ENCODE measurements around the gene FMNL1.

FMNL1 gene

DNA sequence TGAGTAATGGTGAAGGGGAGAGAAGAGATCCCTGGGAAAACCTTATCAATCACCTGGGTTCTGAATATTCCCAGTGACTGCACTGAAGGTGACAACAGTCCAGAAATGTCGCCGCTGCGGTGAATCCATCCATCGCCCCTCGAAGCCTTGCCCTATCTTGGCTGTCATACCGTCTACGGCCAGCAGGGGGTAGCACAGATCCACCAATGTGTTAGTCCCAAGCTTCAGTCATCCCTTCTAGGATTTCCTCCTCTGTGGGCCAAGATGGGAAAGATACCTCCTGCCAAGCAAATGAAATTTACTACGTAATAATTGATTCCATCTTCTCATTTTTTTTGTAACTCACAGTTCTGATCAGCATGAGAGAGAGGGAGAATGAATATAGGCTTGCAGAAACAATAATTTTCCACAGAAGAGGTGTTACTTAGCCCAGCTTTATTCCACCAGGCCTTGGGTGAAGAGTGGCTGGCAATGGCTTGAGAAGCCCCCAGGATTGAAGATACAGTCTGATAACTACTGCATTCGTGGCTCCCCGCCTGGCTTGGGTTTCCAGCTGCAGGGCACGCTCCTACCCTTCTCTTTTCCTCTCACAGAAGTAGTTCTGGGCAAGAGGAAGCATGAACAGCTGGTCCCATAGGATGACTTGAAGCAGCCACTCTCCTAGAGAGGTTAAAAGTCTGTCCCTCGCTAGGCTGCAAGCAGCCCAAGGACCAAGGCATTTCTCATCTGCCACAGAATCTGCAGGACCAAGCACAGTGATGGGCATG, 2.6 kb upstream of the FMNL1 start:
- peak; percentile 79 to 82 for DNase-seq
- no peak for ATAC-seq
- Mint-ChIP-seq H3K9me3 (no peaks in the 10 kb centered on the region), H3K4me1 (peaks cover 48% of the 10 kb centered on the region), H3K27me3 (no peaks in the 10 kb centered on the region), H3K4me3 (peak overlapping the region; percentile 85 to 97), H3K27ac (peak overlapping the region in 1 of 2 donors; percentile 50)

DNA sequence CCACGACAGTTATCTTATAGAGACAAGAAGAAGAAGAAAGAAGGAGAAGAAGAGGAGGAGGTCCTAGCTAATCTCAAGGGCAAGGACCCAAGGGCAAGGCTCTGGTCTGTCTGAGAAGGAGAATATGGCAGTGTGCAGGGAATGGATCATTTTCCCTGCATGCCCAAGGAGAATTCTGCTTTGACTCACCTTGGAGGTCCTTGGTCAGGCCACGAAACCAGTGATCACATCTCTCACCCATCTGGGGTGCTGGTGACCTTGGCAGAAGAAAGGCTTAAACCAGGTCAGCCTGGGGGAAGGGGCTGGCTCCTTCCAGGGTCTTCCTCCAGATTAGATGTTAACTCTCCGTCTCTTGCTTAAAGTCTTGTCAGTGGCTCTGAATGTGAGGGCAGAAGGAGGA, 1.6 kb upstream of the FMNL1 start:
- DNase-seq (no peak), ATAC-seq (no peak)
- peak overlapping the region; percentile 85 to 97 for H3K4me3 Mint-ChIP-seq
- H3K4me1 Mint-ChIP-seq: peaks cover 54% of the 10 kb centered on the region
- H3K9me3 Mint-ChIP-seq: no peaks in the 10 kb centered on the region
- H3K27me3 Mint-ChIP-seq: no peaks in the 10 kb centered on the region
- H3K27ac Mint-ChIP-seq: peak overlapping the region; percentile 54 to 55

DNA sequence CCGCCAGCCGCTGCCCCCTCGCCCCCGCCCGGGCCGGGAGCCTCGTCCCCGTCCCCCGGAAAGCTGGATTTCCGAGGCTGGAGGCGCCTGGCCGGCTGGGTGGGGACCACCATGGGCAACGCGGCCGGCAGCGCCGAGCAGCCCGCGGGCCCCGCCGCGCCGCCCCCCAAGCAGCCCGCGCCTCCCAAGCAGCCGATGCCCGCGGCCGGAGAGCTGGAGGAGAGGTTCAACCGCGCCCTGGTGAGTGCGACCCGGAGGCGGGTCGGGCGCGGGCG, 266 bp downstream of the FMNL1 start:
- no peaks in the 10 kb centered on the region for H3K9me3 Mint-ChIP-seq
- no peaks in the 10 kb centered on the region for H3K27me3 Mint-ChIP-seq
- H3K27ac Mint-ChIP-seq: no peak overlapping the region
- DNase-seq (no peak), ATAC-seq (no peak)
- H3K4me1 Mint-ChIP-seq: peaks cover 57% of the 10 kb centered on the region
- peak overlapping the region; percentile 83 to 94 for H3K4me3 Mint-ChIP-seq

DNA sequence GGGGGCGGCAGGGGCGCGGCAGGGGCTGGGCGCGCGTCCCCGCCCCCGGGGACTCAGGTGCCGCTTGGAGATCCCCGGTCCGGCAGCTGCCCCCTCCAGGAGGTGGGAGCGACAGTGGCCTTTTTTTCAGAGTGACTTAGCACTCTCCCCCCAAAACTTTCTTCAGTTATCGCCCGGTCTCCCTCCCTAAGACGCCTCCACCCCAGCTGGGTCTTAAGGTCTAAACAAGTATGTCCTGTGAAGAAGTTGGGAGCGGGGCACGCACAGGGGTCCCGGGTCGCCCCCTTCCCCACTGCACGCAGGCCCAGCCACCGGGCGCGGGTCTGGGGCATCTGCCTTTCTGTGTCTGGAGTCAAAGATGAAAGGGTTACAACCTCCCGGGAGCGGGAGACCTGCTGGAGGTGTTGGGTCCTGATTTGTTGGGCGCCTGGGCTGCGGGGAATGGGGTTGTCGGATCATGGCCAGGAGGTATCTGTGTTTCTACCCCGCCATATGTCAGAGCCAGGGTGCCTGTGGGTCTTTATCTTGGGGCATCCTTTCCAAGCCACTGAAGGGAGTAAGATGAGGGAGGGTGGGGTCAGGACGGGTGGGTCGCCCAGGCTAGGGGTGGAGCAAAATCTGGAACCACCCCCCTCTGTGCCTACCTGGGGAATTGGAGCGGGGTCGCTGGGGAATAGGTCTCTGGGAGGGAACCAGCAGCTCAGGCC, 757 bp downstream of the FMNL1 start:
- no peak for ATAC-seq

DNA sequence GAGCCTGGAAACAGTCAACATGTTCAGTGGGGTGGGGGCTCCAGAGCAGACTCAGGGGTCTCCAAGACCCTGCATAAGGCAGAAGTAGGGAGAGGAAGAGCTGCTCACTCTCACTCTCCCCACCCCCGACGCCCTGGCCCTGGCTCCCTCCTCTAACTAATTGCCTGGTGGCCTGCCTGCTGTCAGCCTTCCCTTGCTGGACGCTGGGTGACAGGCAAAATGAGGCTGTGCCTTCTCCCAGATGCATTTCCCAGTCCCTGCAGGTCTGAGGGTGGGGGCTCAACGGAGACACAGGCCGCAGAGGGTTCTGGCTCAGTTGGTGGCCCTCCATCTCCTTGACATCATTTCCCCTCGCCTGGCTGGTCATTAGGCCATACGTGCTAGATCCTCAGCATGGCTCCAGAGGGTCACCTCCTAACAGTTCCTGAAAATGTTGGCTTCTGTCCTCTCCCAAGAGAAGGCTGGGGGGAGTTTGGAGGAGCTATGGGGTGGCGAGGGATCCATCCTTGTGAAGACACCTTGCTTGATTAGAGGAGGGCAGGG, 1.4 kb downstream of the FMNL1 start:
- Mint-ChIP-seq H3K4me1 (peaks cover 58% of the 10 kb centered on the region), H3K27ac (peak overlapping the region; percentile 95 to 96), H3K27me3 (no peaks in the 10 kb centered on the region), H3K9me3 (no peaks in the 10 kb centered on the region), H3K4me3 (peak overlapping the region; percentile 83 to 94)
- DNase-seq (peak in 1 of 2 donors; percentile 54), ATAC-seq (no peak)

More for the DNA sequence above, 757 bp downstream of the FMNL1 start:
- Mint-ChIP-seq H3K27ac (peak overlapping the region; percentile 87 to 96), H3K27me3 (no peaks in the 10 kb centered on the region), H3K4me3 (peak overlapping the region; percentile 83 to 94), H3K4me1 (peaks cover 57% of the 10 kb centered on the region), H3K9me3 (no peaks in the 10 kb centered on the region)
- peak; percentile 46 to 56 for DNase-seq

DNA sequence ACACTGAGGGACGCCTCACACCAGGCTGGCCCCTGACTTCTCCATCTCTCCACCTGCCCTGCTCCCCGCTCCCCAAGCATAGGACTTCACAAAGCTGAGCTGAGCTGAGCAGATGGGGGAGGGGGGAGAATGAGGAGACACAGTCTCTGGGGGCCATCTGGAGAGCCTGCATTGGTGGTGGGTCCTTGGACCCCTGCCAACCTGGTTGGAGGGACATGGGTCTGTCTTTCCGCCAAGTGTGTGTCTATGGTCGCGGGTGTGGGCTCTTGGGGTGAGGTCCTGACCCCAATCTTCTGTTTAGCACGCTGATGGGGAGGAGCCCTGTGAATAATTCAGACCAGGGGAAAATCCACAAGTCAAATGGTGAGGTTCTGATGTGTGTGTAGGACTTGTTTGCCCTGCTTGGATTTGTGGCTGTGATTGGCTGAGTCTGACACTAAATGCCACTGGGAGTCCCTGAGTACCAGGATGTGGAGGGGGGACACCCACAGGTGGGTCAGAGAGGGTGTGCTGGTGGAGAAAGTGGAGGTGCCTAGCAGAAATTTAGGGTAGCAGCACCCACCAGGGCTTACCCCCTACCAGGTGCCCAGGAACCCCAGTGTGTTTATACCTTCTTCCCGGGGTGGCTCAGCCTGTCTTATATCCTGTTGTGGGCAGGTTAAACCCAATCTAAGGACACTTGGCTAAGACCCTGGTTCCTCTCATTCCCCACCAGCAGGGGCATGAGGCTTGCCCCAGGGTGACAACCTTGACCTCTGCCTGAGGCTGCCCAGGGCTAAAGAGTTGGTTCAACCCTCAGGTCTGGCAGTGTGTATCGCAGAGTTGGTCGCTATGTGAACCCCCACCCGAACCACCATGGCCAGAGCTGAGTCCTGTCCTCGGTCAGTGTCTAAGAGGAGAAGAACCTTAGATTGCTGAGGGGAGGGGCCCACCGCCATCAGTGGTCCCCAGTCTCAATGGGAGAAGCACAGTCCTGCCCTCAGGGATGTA, 2.1 kb downstream of the FMNL1 start:
- Mint-ChIP-seq H3K27me3 (no peaks in the 10 kb centered on the region), H3K4me3 (peak overlapping the region; percentile 83 to 94), H3K9me3 (no peaks in the 10 kb centered on the region), H3K4me1 (peaks cover 62% of the 10 kb centered on the region), H3K27ac (peak overlapping the region; percentile 95 to 100)
- peak; percentile 71 to 88 for DNase-seq
- peak; percentile 57 for ATAC-seq

DNA sequence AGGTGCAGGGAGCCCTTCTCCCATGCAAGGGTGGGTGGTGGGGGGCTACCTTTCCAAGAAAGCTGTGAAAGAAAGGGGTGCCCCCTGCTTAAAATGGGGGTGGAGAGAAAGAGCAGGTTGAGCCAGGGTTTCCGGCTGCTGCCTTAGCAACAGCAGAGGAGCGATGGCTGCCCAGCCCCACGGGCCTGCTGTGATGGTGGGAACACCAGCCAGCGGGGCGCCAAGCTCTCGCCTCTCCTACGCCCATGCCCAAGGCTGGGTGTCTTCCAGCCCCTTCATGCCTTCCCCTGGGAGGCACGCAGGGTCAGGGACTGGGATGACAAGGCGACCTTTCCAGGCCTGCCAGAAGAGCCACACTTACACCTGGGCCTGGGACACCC, 3.0 kb downstream of the FMNL1 start:
- Mint-ChIP-seq H3K4me3 (peak overlapping the region; percentile 83 to 94), H3K27ac (peak overlapping the region; percentile 95 to 100), H3K9me3 (no peaks in the 10 kb centered on the region), H3K27me3 (no peaks in the 10 kb centered on the region), H3K4me1 (peaks cover 62% of the 10 kb centered on the region)
- ATAC-seq: no peak
- peak; percentile 69 to 70 for DNase-seq

DNA sequence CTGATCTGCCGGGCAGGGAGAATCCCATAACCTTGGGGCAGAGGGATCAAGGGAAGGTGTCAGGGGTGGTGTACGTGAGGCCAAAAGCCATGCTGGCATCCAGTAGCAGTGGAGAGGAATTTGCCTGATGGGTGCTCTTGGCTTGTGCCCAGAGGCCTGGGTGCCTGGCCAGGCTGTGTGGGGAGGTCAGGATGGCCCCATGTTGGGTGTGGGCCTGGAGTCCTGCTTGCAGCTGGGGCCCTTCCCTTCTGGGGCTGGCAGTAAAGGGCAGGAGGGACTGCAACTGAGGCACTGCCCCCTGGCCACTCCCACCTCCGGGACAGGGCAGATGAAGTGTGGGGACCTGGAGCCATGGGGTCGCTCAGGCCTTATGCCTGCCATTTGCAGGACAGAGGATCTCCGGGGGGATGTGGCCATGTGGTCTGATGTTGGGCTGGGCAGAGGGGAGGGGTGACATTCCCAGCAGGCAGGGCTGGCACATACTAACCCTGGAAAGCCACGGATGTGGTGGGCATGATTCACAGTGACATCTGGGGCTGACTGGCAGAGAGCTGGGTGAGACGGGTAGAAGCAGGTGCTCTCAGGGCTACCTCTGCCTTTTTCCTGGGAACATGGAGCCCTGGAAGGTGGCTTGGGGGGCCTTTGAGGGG, 3.5 kb downstream of the FMNL1 start:
- no peaks in the 10 kb centered on the region for H3K27me3 Mint-ChIP-seq
- peak overlapping the region; percentile 83 to 94 for H3K4me3 Mint-ChIP-seq
- ATAC-seq (no peak), DNase-seq (peak; percentile 52 to 61)
- no peaks in the 10 kb centered on the region for H3K9me3 Mint-ChIP-seq
- peak overlapping the region; percentile 99 to 100 for H3K27ac Mint-ChIP-seq
- H3K4me1 Mint-ChIP-seq: peaks cover 62% of the 10 kb centered on the region

DNA sequence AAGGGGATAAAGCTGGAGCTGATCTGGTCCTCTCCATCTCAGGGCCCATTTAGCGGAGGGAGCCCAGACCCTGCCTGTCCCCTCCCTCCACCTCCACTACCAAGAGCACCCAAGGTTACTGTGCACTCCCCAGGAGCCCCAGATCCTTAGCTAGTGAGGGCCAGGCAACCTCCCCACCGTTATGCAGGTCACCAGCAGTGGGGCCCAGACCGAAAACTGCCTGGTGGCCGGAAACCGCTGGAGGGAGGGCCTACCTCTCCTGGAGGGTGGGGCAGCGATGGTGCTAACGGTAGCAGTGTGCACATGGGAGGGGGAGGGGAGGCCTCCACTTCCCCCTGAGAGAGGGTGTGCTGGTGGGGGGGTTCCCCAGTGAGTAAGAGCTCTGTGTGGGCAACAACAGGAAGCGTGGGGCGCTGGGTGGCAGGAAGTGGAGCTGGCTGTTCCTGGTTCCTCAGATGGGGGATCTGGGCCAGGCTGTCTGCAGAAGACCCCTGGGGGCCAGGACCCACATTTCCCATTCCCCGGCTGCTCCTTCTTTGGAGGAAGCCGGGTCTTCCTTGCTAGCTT, 4.4 kb downstream of the FMNL1 start:
- peak overlapping the region; percentile 99 to 100 for H3K27ac Mint-ChIP-seq

DNA sequence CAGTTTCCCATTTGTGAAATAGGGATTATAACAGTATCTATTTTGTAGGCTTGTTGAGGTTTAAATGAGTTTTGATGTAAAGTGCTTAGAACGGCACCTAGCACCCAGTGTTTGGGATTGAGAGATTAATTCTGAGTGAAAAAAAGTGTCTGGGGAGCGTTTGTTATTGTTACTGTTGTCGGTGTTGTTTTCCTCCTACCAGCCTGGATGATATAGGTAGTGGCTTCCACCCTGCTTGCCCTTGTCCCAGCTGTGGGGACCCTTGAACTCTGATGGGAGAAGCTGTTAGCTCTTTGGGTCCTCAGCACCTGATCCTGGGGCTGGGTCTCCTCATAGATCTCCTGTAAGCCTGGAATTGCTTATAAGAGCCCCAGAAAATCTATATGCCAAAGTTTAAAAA, 4.9 kb downstream of the FMNL1 start:
- no peaks in the 10 kb centered on the region for H3K27me3 Mint-ChIP-seq
- no peak for DNase-seq
- no peaks in the 10 kb centered on the region for H3K9me3 Mint-ChIP-seq
- no peak for ATAC-seq
- peaks cover 71% of the 10 kb centered on the region for H3K4me1 Mint-ChIP-seq
- peak overlapping the region; percentile 83 to 94 for H3K4me3 Mint-ChIP-seq
- H3K27ac Mint-ChIP-seq: peak overlapping the region; percentile 99 to 100

More for the DNA sequence above, 4.4 kb downstream of the FMNL1 start:
- no peaks in the 10 kb centered on the region for H3K27me3 Mint-ChIP-seq
- peak; percentile 61 for ATAC-seq
- no peaks in the 10 kb centered on the region for H3K9me3 Mint-ChIP-seq
- peak overlapping the region; percentile 83 to 94 for H3K4me3 Mint-ChIP-seq
- DNase-seq: peak; percentile 94 to 98
- H3K4me1 Mint-ChIP-seq: peaks cover 66% of the 10 kb centered on the region

DNA sequence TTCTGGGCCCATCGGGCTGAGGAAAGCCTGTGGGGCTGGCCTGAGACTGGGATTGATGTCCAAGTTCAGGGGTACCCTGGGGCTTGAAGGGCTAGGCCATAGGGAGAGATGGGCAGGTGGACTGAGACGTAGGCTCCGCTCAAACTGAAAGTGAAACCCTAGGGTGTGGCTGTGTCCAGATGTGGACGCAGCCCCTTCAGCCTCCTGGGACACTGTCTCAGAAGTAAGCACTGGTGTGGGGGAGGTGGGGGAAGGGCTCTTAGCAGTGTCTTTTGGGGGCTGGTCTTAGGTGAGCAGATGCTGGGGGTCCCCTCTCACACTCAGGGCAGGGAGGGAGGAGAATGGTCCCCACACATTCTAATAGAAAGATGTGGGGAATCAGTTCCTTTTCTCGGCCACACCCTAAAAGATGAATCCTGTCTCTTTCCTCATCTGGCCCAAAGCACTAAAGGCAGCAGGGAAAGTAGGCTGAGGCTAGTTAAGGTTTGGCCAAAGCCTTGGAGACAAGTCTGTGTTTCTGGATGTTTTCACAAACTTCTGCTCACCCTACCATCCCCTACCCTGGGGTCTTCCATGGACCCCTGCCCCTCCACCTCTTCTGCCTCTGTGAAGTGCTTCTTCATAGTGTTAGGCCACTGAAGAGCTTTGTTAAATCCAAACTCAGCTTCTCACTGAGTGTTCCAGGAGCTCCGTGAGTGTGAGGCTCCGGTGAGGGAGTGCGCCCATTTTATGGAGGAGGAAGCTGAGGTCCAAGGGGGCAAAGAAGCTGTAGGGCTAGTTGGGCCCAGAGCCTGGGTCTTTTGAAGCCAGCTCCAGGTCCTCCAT, 5.6 kb downstream of the FMNL1 start:
- H3K4me1 Mint-ChIP-seq: peaks cover 79% of the 10 kb centered on the region
- DNase-seq (peak; percentile 50 to 54), ATAC-seq (no peak)
- H3K4me3 Mint-ChIP-seq: peak overlapping the region; percentile 83 to 94
- H3K27ac Mint-ChIP-seq: peak overlapping the region; percentile 99 to 100
- H3K27me3 Mint-ChIP-seq: no peaks in the 10 kb centered on the region
- H3K9me3 Mint-ChIP-seq: no peaks in the 10 kb centered on the region

DNA sequence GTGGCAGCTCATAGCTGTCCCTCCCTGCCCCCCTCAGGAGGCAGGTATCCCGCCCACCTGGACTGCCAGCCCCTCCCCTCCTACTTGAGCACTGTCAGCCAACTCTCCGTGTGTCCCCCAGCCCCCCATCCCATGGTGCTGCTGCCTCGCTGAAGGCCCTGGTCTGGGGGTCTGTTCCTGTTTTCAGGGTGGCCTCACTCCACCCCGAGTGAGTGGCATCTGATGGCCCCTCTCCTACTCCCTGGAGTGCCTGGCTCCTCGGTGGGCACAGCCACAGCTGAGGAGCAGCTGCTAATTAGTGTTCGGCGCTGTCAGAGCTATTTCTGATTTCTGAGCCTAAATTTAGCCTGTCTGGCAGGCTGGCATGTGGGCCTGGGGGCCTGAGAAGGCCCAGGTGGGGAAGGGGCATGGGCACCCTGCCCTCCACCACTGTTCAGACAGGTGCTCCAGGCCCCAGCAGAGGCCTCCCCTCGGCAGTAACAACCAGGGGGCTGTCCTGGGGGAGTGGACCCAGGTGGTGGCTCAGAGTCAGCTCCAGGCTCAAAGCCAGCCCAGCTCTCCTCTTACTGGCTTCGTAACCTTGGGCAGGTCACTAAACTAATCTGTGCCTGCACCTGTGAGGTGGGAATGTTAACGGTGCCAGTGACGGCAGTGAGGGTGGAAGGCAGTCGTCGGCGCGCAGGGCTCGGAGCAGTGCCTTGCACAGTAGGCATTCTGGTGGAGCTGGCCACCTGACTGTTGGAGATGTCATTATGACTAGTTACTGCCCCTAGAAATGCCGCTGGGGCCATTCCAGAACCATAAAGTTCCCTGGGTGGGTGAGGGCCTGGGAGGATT, 6.5 kb downstream of the FMNL1 start:
- ATAC-seq (no peak), DNase-seq (peak; percentile 57 to 69)
- H3K27me3 Mint-ChIP-seq: no peaks in the 10 kb centered on the region
- H3K9me3 Mint-ChIP-seq: no peaks in the 10 kb centered on the region
- peak overlapping the region; percentile 99 to 100 for H3K27ac Mint-ChIP-seq
- peak overlapping the region; percentile 83 to 94 for H3K4me3 Mint-ChIP-seq
- peaks cover 87% of the 10 kb centered on the region for H3K4me1 Mint-ChIP-seq

Data from stimulated activated naive CD8-positive, alpha-beta T cell treated with anti-CD3 and anti-CD28 coated beads, Interleukin-15, amount 100 ng/mL, for 72 hours (primary cell).